Measurements from ENCODE around the gene ZDHHC14.

GRCh38 chr6:157721426-157721825 is 340.4 kb downstream of the ZDHHC14 start:
- TF ChIP-seq SRF (IDR thresholded peaks at IDR 0.05; ENCODE audit: low read depth, low read length) (no peak), NRF1 (IDR thresholded peaks at IDR 0.05; ENCODE audit: low read depth, low read length) (no peak), EP300 (IDR thresholded peaks at IDR 0.05; ENCODE audit: borderline replicate concordance in 1 of 2, low read depth in 2 of 2, low read length in 2 of 2) (no peak), GABPA (IDR thresholded peaks at IDR 0.05; ENCODE audit: borderline replicate concordance, insufficient read depth, low read length) (no peak), SIRT6 (IDR thresholded peaks at IDR 0.05; ENCODE audit: low read length) (no peak), EGR1 (IDR thresholded peaks at IDR 0.05; ENCODE audit: borderline replicate concordance, low read depth, low read length) (no peak), CTCF (IDR thresholded peaks at IDR 0.05; ENCODE audit: control extremely low read depth in 1 of 3, insufficient read depth in 1 of 3, low read depth in 1 of 3, low read length in 3 of 3) (no peak)
